GM12892 (cell line): ENCODE results near the gene SUSD3.

ENCODE experiments used
- DNase-seq: peaks from one replicate; pipeline ENCODE4 v3.0.0; 2011; ENCODE audit not compliant: insufficient read length
- FAIRE-seq: peaks from 2 replicates; lab custom pipeline; 2011; peaks lifted over from hg19 to GRCh38; lab: Jason Lieb, UNC
- POLR2A ChIP-seq: IDR thresholded peaks from 2 replicates; pipeline ENCODE4 v1.6.1; 2011; ENCODE audit warnings: low read depth, low read length, control low read depth
- POLR2AphosphoS5 ChIP-seq: IDR thresholded peaks from 2 replicates; pipeline ENCODE4 v1.6.1; 2011; ENCODE audit warnings: low read depth, low read length, control low read depth
- TAF1 ChIP-seq: IDR thresholded peaks from 2 replicates; pipeline ENCODE4 v1.6.1; 2011; ENCODE audit warnings: low read depth, mild to moderate bottlenecking, control low read depth, low read length, borderline replicate concordance

Gene SUSD3

DNA sequence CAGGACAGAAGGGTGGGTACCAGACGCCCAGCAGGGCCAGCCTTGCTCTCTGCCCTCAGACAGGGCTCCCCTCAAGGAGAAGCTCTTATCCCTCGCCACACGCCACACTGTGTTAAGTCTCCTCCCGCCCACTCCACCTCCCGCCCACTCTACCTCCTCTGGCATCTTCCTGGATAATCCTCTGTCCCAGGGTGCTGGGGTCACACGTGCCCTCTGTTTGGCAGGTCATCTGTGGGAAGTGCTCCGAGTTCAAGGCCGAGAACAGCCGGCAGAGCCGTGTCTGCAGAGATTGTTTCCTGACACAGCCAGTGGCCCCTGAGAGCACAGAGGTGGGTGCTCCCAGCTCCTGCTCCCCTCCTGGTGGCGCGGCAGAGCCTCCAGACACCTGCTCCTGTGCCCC lies 26.0 kb upstream of the SUSD3 start:
- FAIRE-seq (no peak), DNase-seq (no peak)
- TF ChIP-seq TAF1 (no peak), POLR2A (no peak), POLR2AphosphoS5 (no peak)

DNA sequence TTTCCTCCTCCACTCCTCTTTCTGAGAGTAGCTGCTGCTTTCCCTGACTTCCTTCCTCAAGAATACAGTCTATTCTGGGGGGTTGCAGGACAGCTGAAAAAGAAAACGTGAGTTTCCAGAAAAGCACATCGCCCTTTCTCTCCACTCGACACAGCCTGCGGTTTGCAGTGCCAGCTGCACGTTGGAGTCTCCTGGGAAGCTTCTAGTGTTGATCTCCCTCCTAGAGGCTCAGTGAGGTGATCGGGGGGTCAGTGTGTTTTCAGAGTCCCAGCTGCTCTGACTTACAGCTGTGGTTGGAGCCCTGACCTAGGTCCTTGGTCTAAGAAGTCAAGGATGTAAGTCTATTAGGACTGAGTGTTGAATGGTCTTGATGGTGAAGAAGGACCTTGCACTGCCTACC lies 25.0 kb upstream of the SUSD3 start:
- FAIRE-seq (no peak), DNase-seq (no peak)
- no peak for TF ChIP-seq POLR2AphosphoS5
- no peak for TF ChIP-seq TAF1
- no peak for TF ChIP-seq POLR2A

DNA sequence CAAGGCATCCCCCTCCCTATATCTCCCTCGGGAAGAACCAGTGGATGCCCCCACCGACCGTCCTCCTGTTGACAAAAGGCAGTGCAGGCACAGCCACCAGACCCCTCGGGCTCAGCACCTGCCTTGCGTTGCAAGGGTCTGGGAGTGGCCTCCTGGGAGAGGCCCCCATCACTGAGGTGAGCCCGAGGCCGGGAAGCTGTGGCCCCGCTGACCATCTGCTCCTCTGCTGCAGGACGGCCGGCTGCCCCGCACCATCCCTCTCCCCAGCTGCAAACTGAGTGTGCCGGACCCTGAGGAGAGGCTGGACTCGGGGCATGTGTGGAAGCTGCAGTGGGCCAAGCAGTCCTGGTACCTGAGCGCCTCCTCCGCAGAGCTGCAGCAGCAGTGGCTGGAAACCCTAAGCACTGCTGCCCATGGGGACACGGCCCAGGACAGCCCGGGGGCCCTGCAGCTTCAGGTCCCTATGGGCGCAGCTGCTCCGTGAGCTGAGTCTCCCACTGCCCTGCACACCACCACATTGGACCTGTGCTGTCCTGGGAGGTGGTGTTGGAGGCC lies 23.3 kb upstream of the SUSD3 start:
- DNase-seq, result no peak
- FAIRE-seq, result no peak
- no peak for TF ChIP-seq POLR2AphosphoS5
- no peak for TF ChIP-seq TAF1
- no peak for TF ChIP-seq POLR2A

DNA sequence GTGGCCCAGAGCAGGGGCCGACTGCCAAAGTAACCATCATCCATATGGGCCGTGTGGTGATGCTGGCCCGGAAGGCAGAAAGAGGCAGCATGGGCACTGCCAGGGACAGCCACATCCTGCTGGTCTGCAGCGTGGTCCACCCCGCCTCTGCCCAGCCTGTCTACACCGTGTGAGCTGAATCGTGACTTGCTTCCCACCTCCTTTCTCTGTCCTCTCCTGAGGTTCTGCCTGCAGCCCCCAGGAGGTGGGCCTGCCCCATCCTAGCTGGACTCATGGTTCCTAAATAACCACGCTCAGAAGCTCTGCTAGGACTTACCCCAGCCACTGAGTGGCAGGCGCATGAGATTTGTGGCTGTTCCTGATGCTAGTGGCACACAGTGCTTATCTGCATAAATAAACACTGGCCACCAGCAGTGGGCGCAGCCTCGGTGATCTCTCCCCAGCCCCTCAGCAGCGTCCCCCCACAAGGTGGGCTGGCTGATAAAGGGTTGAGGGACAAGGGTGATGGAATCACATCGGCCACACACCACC lies 22.6 kb upstream of the SUSD3 start:
- no peak for DNase-seq
- FAIRE-seq, result no peak
- no peak for TF ChIP-seq TAF1
- no peak for TF ChIP-seq POLR2AphosphoS5
- no peak for TF ChIP-seq POLR2A

DNA sequence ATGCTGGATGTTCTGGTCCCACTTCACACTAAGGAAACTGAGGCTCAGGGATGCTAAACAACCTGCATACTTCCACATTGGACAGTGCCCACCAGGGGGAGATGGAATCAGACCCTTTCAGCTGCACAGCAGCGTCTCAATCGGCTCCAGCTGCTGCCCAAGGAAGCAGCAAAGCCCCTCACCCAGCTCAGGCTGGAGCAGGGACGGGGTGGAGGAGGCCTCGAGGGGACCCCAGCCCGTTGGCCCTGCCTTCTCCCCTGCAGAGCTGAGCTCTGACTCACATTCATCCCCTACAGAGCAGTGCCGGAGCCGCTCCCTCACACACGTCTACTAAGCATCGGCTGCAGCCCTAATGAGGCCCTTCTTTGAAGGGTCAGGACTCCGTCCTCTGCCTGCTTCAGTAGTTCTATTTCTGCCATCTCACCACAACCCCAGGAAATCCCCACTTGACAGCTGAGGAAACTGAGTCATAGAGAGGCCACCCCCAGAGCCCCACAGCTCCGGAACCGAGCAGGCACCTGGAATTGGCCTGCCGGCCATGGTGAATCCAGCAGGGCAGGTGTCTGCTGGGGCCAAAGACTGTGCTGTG lies 21.5 kb upstream of the SUSD3 start:
- no peak for FAIRE-seq
- TF ChIP-seq POLR2AphosphoS5 (no peak), TAF1 (no peak), POLR2A (no peak)
- DNase-seq, result no peak

DNA sequence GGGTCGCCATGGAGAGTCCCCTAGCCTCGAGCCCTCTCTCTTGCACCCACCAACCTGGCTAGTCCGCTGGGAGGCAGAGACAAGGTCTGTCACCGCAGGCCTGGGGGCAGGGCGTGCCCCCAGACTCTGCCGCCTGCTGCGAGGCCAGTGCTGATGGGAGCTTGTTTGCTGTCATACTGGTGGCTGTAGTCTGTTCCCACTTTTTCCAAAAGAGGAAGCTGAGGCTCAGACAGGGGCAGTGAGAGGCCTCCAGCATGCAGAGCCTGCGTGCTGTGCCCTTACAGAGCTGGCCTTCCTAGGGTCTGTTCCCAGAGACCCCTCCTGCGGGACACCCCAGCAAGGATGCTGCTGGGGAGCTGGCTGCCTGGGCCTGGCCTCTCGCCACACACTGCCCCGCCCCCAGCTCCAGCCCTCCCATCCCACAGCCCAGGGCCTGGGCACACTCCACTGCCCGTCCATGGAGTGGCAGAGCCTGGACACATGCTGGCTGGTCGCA lies 21.0 kb upstream of the SUSD3 start:
- no peak for DNase-seq
- TF ChIP-seq POLR2A, result no peak

DNA sequence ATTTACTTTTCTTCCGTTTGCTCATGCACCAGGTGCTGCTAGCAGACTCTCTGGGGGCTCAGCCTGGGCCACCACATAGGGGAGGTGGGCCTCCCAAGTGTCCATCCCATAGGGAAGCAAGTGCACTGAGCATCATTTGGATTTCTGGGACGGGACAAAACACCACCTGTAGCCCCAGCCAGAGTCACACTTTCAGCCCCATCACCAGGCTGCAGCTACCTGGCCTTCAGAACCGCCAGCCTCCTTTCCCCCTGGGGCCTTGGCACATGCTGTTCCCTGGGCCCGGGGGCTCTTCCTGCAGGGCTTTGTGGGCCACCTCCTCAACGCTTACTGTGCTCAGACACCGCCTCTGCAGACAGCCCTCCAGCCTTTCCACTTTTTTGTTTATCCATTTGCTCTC lies 19.6 kb upstream of the SUSD3 start:
- FAIRE-seq (no peak), DNase-seq (no peak)
- TF ChIP-seq TAF1, result no peak
- TF ChIP-seq POLR2A, result no peak
- no peak for TF ChIP-seq POLR2AphosphoS5

More for the DNA sequence above, 21.0 kb upstream of the SUSD3 start:
- no peak for FAIRE-seq

DNA sequence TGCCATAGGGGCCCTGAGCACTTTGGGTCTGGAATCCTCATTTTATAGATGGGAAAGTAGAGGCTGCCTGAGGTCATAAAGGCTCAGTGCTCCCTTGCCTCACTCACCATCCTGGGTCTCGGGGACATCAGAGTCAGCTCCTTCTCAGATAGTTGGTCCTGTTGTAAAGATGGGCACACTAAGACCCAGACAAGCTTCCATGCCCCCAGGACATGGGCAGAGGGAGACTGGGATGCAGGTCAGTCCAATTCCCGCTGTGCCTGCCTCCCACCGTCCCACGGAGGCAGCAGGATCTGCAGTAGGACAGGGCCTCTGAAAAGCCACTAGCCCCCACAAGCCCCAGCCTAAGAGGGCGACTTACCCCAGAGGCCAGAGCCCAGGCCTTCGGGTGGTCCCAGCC lies 19.0 kb upstream of the SUSD3 start:
- no peak for DNase-seq
- TF ChIP-seq POLR2AphosphoS5, result no peak
- TF ChIP-seq TAF1, result no peak
- no peak for TF ChIP-seq POLR2A
- no peak for FAIRE-seq

DNA sequence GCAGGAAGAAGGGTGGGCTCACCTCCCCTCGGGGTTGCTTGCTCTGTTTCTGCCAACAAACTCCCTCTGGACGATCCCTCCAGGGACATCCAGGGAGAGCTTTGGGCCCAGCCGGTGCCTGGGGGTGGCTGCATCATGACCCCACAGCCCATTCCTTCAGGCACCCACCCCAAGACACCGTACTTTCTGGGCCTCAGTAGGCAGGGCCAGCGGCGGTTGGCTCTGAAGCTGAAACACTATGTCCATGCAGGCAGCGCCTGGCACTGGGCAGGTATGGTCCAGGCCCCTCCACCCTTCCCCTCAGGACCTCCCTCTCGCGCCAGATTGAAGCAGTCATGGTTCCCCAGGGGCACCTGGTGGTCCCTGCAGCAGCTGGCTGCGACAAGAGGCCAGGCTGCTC lies 18.5 kb upstream of the SUSD3 start:
- TF ChIP-seq POLR2A (no peak), POLR2AphosphoS5 (no peak), TAF1 (no peak)
- FAIRE-seq (no peak), DNase-seq (no peak)

DNA sequence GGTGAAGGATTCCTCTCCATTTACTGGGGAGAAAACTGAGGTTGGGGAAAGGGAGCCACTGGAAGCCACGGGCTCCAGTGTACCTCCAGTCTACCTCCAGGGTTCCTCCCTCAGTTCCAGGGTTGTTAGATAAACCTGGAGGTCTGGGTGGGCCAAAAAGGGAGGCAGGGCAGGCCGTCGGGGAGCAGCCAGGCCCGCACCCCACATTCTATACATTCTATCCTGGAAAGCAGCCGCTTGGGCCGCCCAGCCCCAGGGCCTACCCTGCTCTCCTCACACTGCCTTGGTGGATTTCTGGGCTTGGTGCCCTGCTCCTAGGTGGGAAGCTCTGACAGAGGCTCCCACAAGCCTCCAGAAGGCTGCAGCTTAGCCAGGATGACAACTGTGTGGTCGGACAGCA lies 18.1 kb upstream of the SUSD3 start:
- FAIRE-seq (no peak), DNase-seq (no peak)

DNA sequence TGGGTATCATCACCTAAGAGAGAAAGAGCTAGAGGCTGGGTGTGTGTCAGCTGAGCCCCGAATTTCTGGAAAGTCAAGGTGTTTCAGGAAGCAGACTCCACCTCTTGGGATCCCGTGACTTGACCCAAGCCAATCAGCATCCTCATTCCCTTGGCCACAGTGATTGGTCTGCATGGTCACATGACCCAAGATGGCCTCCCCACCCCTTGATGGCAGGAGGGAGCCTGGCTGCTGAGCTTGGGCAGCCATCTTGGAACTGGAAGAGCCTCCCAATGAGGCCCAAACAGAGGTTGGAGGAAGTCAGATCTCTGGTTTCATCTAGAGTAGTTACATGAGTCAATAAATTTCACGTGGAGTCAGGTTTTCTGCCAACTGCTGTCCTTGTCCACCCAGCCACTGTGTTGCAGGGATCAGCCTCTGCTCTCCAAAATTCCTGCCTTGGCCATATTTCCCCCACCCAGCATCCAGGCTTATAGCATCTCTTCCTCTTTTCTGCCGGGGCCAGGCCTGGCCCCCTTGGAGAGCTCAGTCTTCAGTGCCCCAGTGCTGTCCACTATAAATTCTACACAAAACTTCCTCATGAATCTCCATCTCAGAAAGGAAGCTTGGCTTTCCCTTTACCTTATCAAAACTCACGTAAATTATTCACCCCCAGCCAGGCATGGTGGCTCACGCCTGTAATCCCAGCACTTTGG lies 17.2 kb upstream of the SUSD3 start:
- no peak for DNase-seq
- no peak for FAIRE-seq

More for the DNA sequence above, 18.1 kb upstream of the SUSD3 start:
- TF ChIP-seq TAF1 (no peak), POLR2A (no peak), POLR2AphosphoS5 (no peak)

DNA sequence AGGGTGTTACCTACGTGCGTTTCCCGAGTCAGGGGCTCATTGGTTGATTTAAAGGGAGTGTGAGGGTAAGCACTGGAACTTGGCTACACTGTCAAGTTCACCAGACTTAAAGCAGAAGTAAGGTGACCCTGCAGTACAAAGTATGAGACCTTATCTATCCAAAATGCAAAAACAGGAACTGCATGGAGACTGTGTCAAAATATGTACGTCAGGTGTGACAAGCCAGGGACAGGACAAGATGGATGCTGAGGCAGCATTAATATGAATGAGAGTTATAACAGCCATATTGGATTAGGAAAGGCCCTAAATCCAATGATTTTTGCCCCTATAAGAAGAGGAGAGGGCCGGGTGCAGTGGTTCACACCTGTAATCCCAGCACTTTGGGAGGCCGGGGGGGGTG lies 15.4 kb upstream of the SUSD3 start:
- DNase-seq (no peak), FAIRE-seq (no peak)

More for the DNA sequence above, 17.2 kb upstream of the SUSD3 start:
- no peak for TF ChIP-seq POLR2AphosphoS5
- no peak for TF ChIP-seq POLR2A
- no peak for TF ChIP-seq TAF1

More for the DNA sequence above, 15.4 kb upstream of the SUSD3 start:
- TF ChIP-seq POLR2A, result no peak
- TF ChIP-seq TAF1, result no peak
- TF ChIP-seq POLR2AphosphoS5, result no peak
